Measurements from ENCODE around the gene SMIM22.

Gene SMIM22

DNA sequence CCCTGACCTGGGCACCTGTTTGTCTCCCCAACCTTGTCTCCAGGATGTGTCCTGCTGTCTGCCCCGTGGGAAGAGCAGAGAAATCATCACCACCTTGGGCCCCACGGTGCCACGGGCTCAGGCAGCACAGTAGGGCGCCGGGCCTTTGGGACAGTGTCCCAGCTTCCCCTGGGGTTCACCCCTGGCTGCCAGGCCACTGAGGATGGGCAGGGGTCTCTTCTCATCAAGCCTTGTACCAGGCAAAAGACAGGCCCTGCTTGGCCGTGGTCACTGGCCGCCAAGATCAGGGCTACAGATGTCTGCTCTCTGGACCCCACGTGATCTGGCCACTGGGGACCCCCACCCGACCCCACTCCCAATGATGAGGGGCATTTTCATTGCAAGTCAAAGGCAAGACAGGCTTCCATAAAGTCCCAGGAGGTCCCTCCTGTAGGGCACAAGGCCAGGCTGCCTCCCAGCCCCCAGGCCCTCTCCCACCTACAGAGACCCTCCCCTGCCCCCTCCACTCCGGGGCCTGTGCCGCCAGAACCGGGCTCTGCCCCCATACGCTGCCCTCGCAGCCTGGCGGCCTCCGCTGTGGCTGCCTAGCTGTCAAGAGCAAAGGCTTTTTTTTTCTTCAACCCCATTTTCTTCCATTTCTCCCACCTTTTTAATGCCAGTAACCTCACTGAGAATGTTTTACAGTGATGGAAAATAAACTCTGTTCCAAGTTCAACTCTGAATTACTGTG, 46.3 kb upstream of the SMIM22 start:
- no peak overlapping the region for H2BK12ac ChIP-seq (ENCODE audit: low read length)
- no peak overlapping the region for H4K91ac ChIP-seq (ENCODE audit: low read depth, low read length, poor library complexity)
- peak overlapping the region; percentile 12 for H3K9ac ChIP-seq (ENCODE audit: low read depth, low read length, poor library complexity)
- H2AK5ac ChIP-seq (ENCODE audit: low read depth, low read length) = peak overlapping the region; percentile 69
- no peaks in the 10 kb centered on the region for H3K9me3 ChIP-seq (replicated peaks in 1 of 2; ENCODE audit: control insufficient read depth in 2 of 2, insufficient read depth in 1 of 2, low read depth in 1 of 2, low read length in 2 of 2)
- H3K4ac ChIP-seq (ENCODE audit: low read length) = no peak overlapping the region
- H4K8ac ChIP-seq (ENCODE audit: low read depth, low read length) = no peak overlapping the region
- H3K23ac ChIP-seq (ENCODE audit: low read depth, low read length, poor library complexity) = peak overlapping the region; percentile 30
- no peak overlapping the region for H2AFZ ChIP-seq (ENCODE audit: low read length)
- H3K4me3 ChIP-seq (ENCODE audit: low read length in 2 of 2) = no peak overlapping the region
- no peak overlapping the region for H3K18ac ChIP-seq (ENCODE audit: low read length)
- H2BK5ac ChIP-seq (ENCODE audit: low read length) = peak overlapping the region; percentile 49
- peaks cover 0 to 7% of the 10 kb centered on the region in 2 donors for H3K4me1 ChIP-seq (ENCODE audit: control insufficient read depth in 2 of 2, insufficient read depth in 1 of 2, low read depth in 1 of 2, low read length in 2 of 2)
- no peaks in the 10 kb centered on the region for H3K27me3 ChIP-seq (ENCODE audit: control insufficient read depth in 3 of 3, insufficient read depth in 3 of 3, low read depth in 1 of 3, low read length in 3 of 3)
- no peak for DNase-seq (ENCODE audit: low spot score)
- no peak overlapping the region for H3K27ac ChIP-seq (replicated peaks; ENCODE audit: low read length)
- no peak overlapping the region for H3K14ac ChIP-seq (ENCODE audit: low read length)
- peaks cover 19 to 37% of the 10 kb centered on the region in 2 donors for H3K36me3 ChIP-seq (replicated peaks in 1 of 2; ENCODE audit: control insufficient read depth in 2 of 2, insufficient read depth in 2 of 2, low read length in 2 of 2)
- no peak overlapping the region for H2BK120ac ChIP-seq (ENCODE audit: low read depth, low read length)
- H2BK15ac ChIP-seq (ENCODE audit: low read length) = no peak overlapping the region
- no peak overlapping the region for H3K4me2 ChIP-seq (ENCODE audit: insufficient read depth, low read length, poor library complexity, severe bottlenecking)
- no peaks in the 10 kb centered on the region for H3K79me1 ChIP-seq (ENCODE audit: low read depth, low read length)
- no CpG with 5 or more reads among the region's 16 CpGs for WGBS, 2 donors (ENCODE audit: extremely low coverage in 2 of 2, insufficient read length in 2 of 2, insufficient replicate concordance in 1 of 2)

DNA sequence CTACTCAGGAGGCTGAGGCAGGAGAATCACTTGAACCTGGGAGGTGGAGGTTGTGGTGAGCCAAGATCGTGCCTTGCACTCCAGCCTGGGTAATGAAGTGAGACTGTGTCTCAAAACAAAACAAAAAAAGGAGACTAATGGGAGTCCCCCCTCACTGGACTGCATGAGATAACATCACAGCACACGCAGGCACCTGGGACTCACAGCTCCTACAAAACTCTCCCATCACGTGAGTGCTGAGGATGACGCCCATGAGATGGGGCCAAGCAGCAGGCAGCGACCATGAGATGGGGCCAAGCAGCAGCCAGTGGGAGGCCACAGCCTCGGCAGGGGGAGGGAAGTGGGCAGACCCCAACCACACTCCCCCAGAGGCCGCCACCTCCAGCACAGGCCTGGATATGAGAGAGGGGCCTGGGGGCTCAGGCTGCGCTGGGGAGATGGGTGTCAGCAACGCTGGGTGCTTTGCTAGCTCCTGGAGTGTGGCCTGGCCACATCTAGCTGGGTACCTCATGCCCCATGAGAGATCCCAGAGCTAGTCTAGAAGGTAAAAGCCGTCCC, 45.4 kb upstream of the SMIM22 start:
- H4K91ac ChIP-seq (ENCODE audit: low read depth, low read length, poor library complexity) = no peak overlapping the region
- no peak overlapping the region for H2BK5ac ChIP-seq (ENCODE audit: low read length)
- H3K36me3 ChIP-seq (replicated peaks in 1 of 2; ENCODE audit: control insufficient read depth in 2 of 2, insufficient read depth in 2 of 2, low read length in 2 of 2) = peaks cover 22 to 43% of the 10 kb centered on the region in 2 donors
- H3K79me1 ChIP-seq (ENCODE audit: low read depth, low read length) = no peaks in the 10 kb centered on the region
- no peak overlapping the region for H2AK5ac ChIP-seq (ENCODE audit: low read depth, low read length)
- H2BK120ac ChIP-seq (ENCODE audit: low read depth, low read length) = no peak overlapping the region
- H3K9me3 ChIP-seq (replicated peaks in 1 of 2; ENCODE audit: control insufficient read depth in 2 of 2, insufficient read depth in 1 of 2, low read depth in 1 of 2, low read length in 2 of 2) = peaks cover 2% of the 10 kb centered on the region in 2 donors
- no peak overlapping the region for H3K27ac ChIP-seq (replicated peaks; ENCODE audit: low read length)
- no peak overlapping the region for H3K23ac ChIP-seq (ENCODE audit: low read depth, low read length, poor library complexity)
- DNase-seq (ENCODE audit: low spot score) = no peak
- H2BK12ac ChIP-seq (ENCODE audit: low read length) = no peak overlapping the region
- H3K4me1 ChIP-seq (ENCODE audit: control insufficient read depth in 2 of 2, insufficient read depth in 1 of 2, low read depth in 1 of 2, low read length in 2 of 2) = peaks cover 0 to 7% of the 10 kb centered on the region in 2 donors
- peak overlapping the region in 1 of 2 donors; percentile 39 for H3K4me3 ChIP-seq (ENCODE audit: low read length in 2 of 2)
- no peak overlapping the region for H3K18ac ChIP-seq (ENCODE audit: low read length)
- H3K9ac ChIP-seq (ENCODE audit: low read depth, low read length, poor library complexity) = no peak overlapping the region
- no peak overlapping the region for H4K8ac ChIP-seq (ENCODE audit: low read depth, low read length)
- no peak overlapping the region for H3K4ac ChIP-seq (ENCODE audit: low read length)
- H3K14ac ChIP-seq (ENCODE audit: low read length) = no peak overlapping the region
- H3K4me2 ChIP-seq (ENCODE audit: insufficient read depth, low read length, poor library complexity, severe bottlenecking) = no peak overlapping the region
- H2AFZ ChIP-seq (ENCODE audit: low read length) = no peak overlapping the region
- no peaks in the 10 kb centered on the region for H3K27me3 ChIP-seq (ENCODE audit: control insufficient read depth in 3 of 3, insufficient read depth in 3 of 3, low read depth in 1 of 3, low read length in 3 of 3)
- WGBS, 2 donors (ENCODE audit: extremely low coverage in 2 of 2, insufficient read length in 2 of 2, insufficient replicate concordance in 1 of 2) = no CpG with 5 or more reads among the region's 10 CpGs
- no peak overlapping the region for H2BK15ac ChIP-seq (ENCODE audit: low read length)

DNA sequence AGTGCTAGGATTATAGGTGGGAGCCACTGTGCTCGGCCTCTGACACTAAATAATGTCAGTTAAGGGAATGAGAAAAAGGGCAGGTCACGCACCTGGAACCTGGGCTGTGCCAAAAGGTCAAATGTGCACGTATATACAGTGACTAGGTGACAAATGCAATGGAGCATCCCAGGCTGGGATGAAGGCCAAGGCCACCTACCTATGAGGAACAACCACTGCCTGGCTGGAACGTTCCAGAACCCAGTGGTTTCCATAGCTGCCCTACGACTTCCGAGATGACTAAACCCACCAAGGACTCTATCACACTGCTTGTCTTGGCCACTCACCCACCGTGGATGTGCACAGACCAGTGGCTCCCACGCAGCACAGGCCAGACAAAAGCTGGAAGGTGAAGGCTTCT, 44.3 kb upstream of the SMIM22 start:
- WGBS, 2 donors (ENCODE audit: extremely low coverage in 2 of 2, insufficient read length in 2 of 2, insufficient replicate concordance in 1 of 2) = no CpG with 5 or more reads among the region's 8 CpGs
- no peak overlapping the region for H2AK5ac ChIP-seq (ENCODE audit: low read depth, low read length)

DNA sequence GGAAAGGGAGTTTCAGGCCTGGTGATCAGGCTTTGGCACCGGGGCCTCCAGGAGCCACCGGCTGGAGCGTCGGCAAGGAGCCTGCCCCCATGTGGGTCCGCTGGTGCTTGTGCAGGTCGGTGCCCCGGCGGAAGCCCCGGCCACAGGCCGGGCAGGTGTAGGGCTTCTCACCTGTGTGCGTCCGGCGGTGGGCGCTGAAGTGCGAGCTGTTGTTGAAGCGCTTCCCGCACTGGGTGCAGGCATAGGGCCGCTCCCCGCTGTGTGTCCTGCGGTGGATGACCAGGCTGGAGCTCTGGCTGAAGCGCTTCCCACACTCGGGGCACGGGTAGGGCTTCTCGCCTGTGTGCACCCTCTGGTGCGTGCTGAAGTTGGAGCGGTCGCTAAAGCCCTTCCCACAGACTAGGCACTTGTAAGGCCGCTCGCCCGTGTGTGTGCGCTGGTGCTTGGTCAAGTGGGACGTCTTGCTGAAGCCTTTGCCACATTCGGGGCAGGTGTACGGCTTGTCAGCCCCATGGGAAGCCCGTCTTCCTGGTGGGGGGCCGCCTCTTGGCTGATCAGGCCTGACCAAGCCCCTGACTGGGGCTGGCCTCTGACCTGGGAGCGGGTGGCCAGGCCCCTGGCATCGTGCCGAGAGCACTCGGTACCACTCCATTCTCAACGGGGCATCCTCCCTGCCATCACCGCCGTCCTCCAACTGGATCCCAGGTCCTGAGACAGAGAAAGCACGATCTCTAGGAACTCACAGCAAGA, 42.6 kb upstream of the SMIM22 start:
- H2BK5ac ChIP-seq (ENCODE audit: low read length) = no peak overlapping the region
- H2BK15ac ChIP-seq (ENCODE audit: low read length) = no peak overlapping the region
- H3K9me3 ChIP-seq (replicated peaks in 1 of 2; ENCODE audit: control insufficient read depth in 2 of 2, insufficient read depth in 1 of 2, low read depth in 1 of 2, low read length in 2 of 2) = peaks cover 7 to 12% of the 10 kb centered on the region in 2 donors
- DNase-seq (ENCODE audit: low spot score) = no peak
- H2AK5ac ChIP-seq (ENCODE audit: low read depth, low read length) = no peak overlapping the region
- H3K36me3 ChIP-seq (replicated peaks in 1 of 2; ENCODE audit: control insufficient read depth in 2 of 2, insufficient read depth in 2 of 2, low read length in 2 of 2) = peaks cover 30 to 67% of the 10 kb centered on the region in 2 donors
- no peak overlapping the region for H3K4me2 ChIP-seq (ENCODE audit: insufficient read depth, low read length, poor library complexity, severe bottlenecking)
- H4K91ac ChIP-seq (ENCODE audit: low read depth, low read length, poor library complexity) = no peak overlapping the region
- no CpG with 5 or more reads among the region's 44 CpGs for WGBS, 2 donors (ENCODE audit: extremely low coverage in 2 of 2, insufficient read length in 2 of 2, insufficient replicate concordance in 1 of 2)
- no peak overlapping the region for H3K27ac ChIP-seq (replicated peaks; ENCODE audit: low read length)
- H3K9ac ChIP-seq (ENCODE audit: low read depth, low read length, poor library complexity) = no peak overlapping the region
- H2BK12ac ChIP-seq (ENCODE audit: low read length) = no peak overlapping the region
- no peak overlapping the region for H4K8ac ChIP-seq (ENCODE audit: low read depth, low read length)
- H3K23ac ChIP-seq (ENCODE audit: low read depth, low read length, poor library complexity) = no peak overlapping the region
- no peak overlapping the region for H3K4ac ChIP-seq (ENCODE audit: low read length)
- H3K18ac ChIP-seq (ENCODE audit: low read length) = no peak overlapping the region
- no peak overlapping the region for H3K14ac ChIP-seq (ENCODE audit: low read length)
- H3K27me3 ChIP-seq (ENCODE audit: control insufficient read depth in 3 of 3, insufficient read depth in 3 of 3, low read depth in 1 of 3, low read length in 3 of 3) = no peaks in the 10 kb centered on the region
- H3K79me1 ChIP-seq (ENCODE audit: low read depth, low read length) = no peaks in the 10 kb centered on the region
- no peak overlapping the region for H2AFZ ChIP-seq (ENCODE audit: low read length)
- H3K4me3 ChIP-seq (ENCODE audit: low read length in 2 of 2) = no peak overlapping the region
- H2BK120ac ChIP-seq (ENCODE audit: low read depth, low read length) = no peak overlapping the region
- H3K4me1 ChIP-seq (ENCODE audit: control insufficient read depth in 2 of 2, insufficient read depth in 1 of 2, low read depth in 1 of 2, low read length in 2 of 2) = peaks cover 0 to 1% of the 10 kb centered on the region in 2 donors

More for the DNA sequence above, 44.3 kb upstream of the SMIM22 start:
- H3K36me3 ChIP-seq (replicated peaks in 1 of 2; ENCODE audit: control insufficient read depth in 2 of 2, insufficient read depth in 2 of 2, low read length in 2 of 2) = peaks cover 29 to 53% of the 10 kb centered on the region in 2 donors
- no peak for DNase-seq (ENCODE audit: low spot score)
- H2BK120ac ChIP-seq (ENCODE audit: low read depth, low read length) = no peak overlapping the region
- no peak overlapping the region for H2BK5ac ChIP-seq (ENCODE audit: low read length)
- H3K4me1 ChIP-seq (ENCODE audit: control insufficient read depth in 2 of 2, insufficient read depth in 1 of 2, low read depth in 1 of 2, low read length in 2 of 2) = peaks cover 0 to 7% of the 10 kb centered on the region in 2 donors
- no peak overlapping the region for H3K27ac ChIP-seq (replicated peaks; ENCODE audit: low read length)
- no peak overlapping the region for H3K4ac ChIP-seq (ENCODE audit: low read length)
- no peaks in the 10 kb centered on the region for H3K79me1 ChIP-seq (ENCODE audit: low read depth, low read length)
- H3K14ac ChIP-seq (ENCODE audit: low read length) = no peak overlapping the region
- no peak overlapping the region for H3K4me2 ChIP-seq (ENCODE audit: insufficient read depth, low read length, poor library complexity, severe bottlenecking)
- H2BK12ac ChIP-seq (ENCODE audit: low read length) = no peak overlapping the region
- H2BK15ac ChIP-seq (ENCODE audit: low read length) = no peak overlapping the region
- peaks cover 7 to 11% of the 10 kb centered on the region in 2 donors for H3K9me3 ChIP-seq (replicated peaks in 1 of 2; ENCODE audit: control insufficient read depth in 2 of 2, insufficient read depth in 1 of 2, low read depth in 1 of 2, low read length in 2 of 2)
- H4K8ac ChIP-seq (ENCODE audit: low read depth, low read length) = no peak overlapping the region
- H3K9ac ChIP-seq (ENCODE audit: low read depth, low read length, poor library complexity) = no peak overlapping the region
- H4K91ac ChIP-seq (ENCODE audit: low read depth, low read length, poor library complexity) = no peak overlapping the region
- H2AFZ ChIP-seq (ENCODE audit: low read length) = no peak overlapping the region
- H3K18ac ChIP-seq (ENCODE audit: low read length) = no peak overlapping the region
- no peak overlapping the region for H3K23ac ChIP-seq (ENCODE audit: low read depth, low read length, poor library complexity)
- no peaks in the 10 kb centered on the region for H3K27me3 ChIP-seq (ENCODE audit: control insufficient read depth in 3 of 3, insufficient read depth in 3 of 3, low read depth in 1 of 3, low read length in 3 of 3)
- H3K4me3 ChIP-seq (ENCODE audit: low read length in 2 of 2) = no peak overlapping the region

Data from neuronal stem cell (in vitro differentiated cells).